Effector memory CD8-positive, alpha-beta T cell (primary cell): ENCODE results near the gene C2orf49.

ENCODE experiments used
- ATAC-seq: fragments of 150-1000 bp; cut with Tn5 transposase; replicated peaks from 2 replicates; pipeline ENCODE4 v1.10.0; 2021; ENCODE audit warnings: mild to moderate bottlenecking, moderate library complexity
- DNase-seq, 3 experiments: peaks; one replicate each; pipeline ENCODE4 v3.0.0; 2021
- H3K27ac Mint-ChIP-seq, 2 donors: one replicate each; pipeline ENCODE4 v1.8.0; 2022; ENCODE audit warnings: mild to moderate bottlenecking in 2 of 2, mixed read lengths in 2 of 2, moderate library complexity in 2 of 2
- H3K27me3 Mint-ChIP-seq, 2 donors: one replicate each; pipeline ENCODE4 v1.8.0; 2022; ENCODE audit warnings: mixed read lengths in 2 of 2
- H3K36me3 Mint-ChIP-seq: one replicate; pipeline ENCODE4 v1.8.0; 2022; ENCODE audit warnings: mild to moderate bottlenecking, moderate library complexity, mixed read lengths; ENCODE audit not compliant: insufficient read depth
- H3K4me1 Mint-ChIP-seq, 2 donors: one replicate each; pipeline ENCODE4 v1.8.0; 2022; ENCODE audit warnings: low read depth in 2 of 2, mixed read lengths in 2 of 2
- H3K4me3 Mint-ChIP-seq, 2 donors: one replicate each; pipeline ENCODE4 v1.8.0; 2022; ENCODE audit warnings: mild to moderate bottlenecking in 2 of 2, mixed read lengths in 2 of 2, moderate library complexity in 2 of 2
- H3K9me3 Mint-ChIP-seq, 2 donors: one replicate each; pipeline ENCODE4 v1.8.0; 2022; ENCODE audit warnings: mixed read lengths in 2 of 2

The C2orf49 gene

GRCh38 chr2:105398336-105399206 lies 61.2 kb downstream of the C2orf49 start, which contains the start of gene FHL2:
Gene FHL2 (minus strand): TSS chr2:105399051. CDS start chr2:105386516, 12,535 bp downstream.
- ATAC-seq (peak; percentile 99), DNase-seq (peak; percentile 50 to 56 (median 53))
- Mint-ChIP-seq H3K36me3 (no peaks in the 10 kb centered on the region), H3K4me1 (peaks cover 2 to 3% of the 10 kb centered on the region in 2 donors), H3K4me3 (peak within 1 kb of the TSS; percentile 71 to 79), H3K9me3 (no peaks in the 10 kb centered on the region), H3K27me3 (peaks cover 53 to 57% of the 10 kb centered on the region in 2 donors), H3K27ac (peak within 1 kb of the TSS in 1 of 2 donors; percentile 60)
